NCI-H748 treated with DMSO at 0.1 percent for 48 hours (cell line): ENCODE data around the gene RSPRY1.
"Not testable (repeated sequence)": the region's sequence is repeated elsewhere in the genome, so short reads cannot be mapped to it uniquely, and the experiment has no call there.

Source experiments
- DNase-seq: peaks from one replicate; lab custom pipeline; 2025; lab: John Stamatoyannopoulos, UW

Gene RSPRY1

GRCh38 chr16:57186872-57187854 lies 1.0 kb downstream of the RSPRY1 start:
- DNase-seq: no peak

GRCh38 chr16:57187902-57188710 lies 2.0 kb downstream of the RSPRY1 start:
- DNase-seq: not testable (repeated sequence)

GRCh38 chr16:57188711-57189002 lies 2.5 kb downstream of the RSPRY1 start:
- no peak for DNase-seq

- not testable (repeated sequence) for DNase-seq
These were observed 3.4 kb downstream of the RSPRY1 start for GRCh38 chr16:57189527-57189926.

- DNase-seq: no peak
These were observed 4.0 kb downstream of the RSPRY1 start for GRCh38 chr16:57190136-57190535.

GRCh38 chr16:57191056-57191571 lies 5.0 kb downstream of the RSPRY1 start:
- no peak for DNase-seq

- no peak for DNase-seq
These were observed 6.0 kb downstream of the RSPRY1 start for GRCh38 chr16:57192146-57192545.

GRCh38 chr16:57192720-57193486 lies 6.8 kb downstream of the RSPRY1 start:
- no peak for DNase-seq

- peak; percentile 0 for DNase-seq
These were observed 8.4 kb downstream of the RSPRY1 start for GRCh38 chr16:57194512-57194911.

- no peak for DNase-seq
These were observed 10.2 kb downstream of the RSPRY1 start for GRCh38 chr16:57196286-57196685.

- no peak for DNase-seq
These were observed 10.6 kb downstream of the RSPRY1 start for GRCh38 chr16:57196753-57197152.

- not testable (repeated sequence) for DNase-seq
These were observed 14.2 kb downstream of the RSPRY1 start for GRCh38 chr16:57200321-57200720.

GRCh38 chr16:57200926-57201325 lies 14.8 kb downstream of the RSPRY1 start:
- DNase-seq: not testable (repeated sequence)

GRCh38 chr16:57202095-57202886 lies 16.2 kb downstream of the RSPRY1 start:
- DNase-seq: no peak

GRCh38 chr16:57203451-57203850 lies 17.3 kb downstream of the RSPRY1 start:
- DNase-seq: no peak

- no peak for DNase-seq
These were observed 18.5 kb downstream of the RSPRY1 start for GRCh38 chr16:57204675-57205074.

- no peak for DNase-seq
These were observed 22.8 kb downstream of the RSPRY1 start for GRCh38 chr16:57208926-57209325.

GRCh38 chr16:57209780-57210179 lies 23.7 kb downstream of the RSPRY1 start:
- no peak for DNase-seq

- DNase-seq: no peak
These were observed 27.3 kb downstream of the RSPRY1 start for GRCh38 chr16:57213462-57213861.

- no peak for DNase-seq
These were observed 30.8 kb downstream of the RSPRY1 start for GRCh38 chr16:57216968-57217367.

- no peak for DNase-seq
These were observed 36.9 kb downstream of the RSPRY1 start for GRCh38 chr16:57223057-57223456.
